Stimulated activated CD4-positive, alpha-beta T cell treated with anti-CD3 and anti-CD28 coated beads, Interleukin-2, amount 100 ng/mL, for 48 hours (primary cell): ENCODE measurements around the gene HBS1L.

Experiments
- DNase-seq, 2 donors: peaks; one replicate each; pipeline ENCODE4 v3.0.0-alpha.2; 2020

The HBS1L gene

DNA sequence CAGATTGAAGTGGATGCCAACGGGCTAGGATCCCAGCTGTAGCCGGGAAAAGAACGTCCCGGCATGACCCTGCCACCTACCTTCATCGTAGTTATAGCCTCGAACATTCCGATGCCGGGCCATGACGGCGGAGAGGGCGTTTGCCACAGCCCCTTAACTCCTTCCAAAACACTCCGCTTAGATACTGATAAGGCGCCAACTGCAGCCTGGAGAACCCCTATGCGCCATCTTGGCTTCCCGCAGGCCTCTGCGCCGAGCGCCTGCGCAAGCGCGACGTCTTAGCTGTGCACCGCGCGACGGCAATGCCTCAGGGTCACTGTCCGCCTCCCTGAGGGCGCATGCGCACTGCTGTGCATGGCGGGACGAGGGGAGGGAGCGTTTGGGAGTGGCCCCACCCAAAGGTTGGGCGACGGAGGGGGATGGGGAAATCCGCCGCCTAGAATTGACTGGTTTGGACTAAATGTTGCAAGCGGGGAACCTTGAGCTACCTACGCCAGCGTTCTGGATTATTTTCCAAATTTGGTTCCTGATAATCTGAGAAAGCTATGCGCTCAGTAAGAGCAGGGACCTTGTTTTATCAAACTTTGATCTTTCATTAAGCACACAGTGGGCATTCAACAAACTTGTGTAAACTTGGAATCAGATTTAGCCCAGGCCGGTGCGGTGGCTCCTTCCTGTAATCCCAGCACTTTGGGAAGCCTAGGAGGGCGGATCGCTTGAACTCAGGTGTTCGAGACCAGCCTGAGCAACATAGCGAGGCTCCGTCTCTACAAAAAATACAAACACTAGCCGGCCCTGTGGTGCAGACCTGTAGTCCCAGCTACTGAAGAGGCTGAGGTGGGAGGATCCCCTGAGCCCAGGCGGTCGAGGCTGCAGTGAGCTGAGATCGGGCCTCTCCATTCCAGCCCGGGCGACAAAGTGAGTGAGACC is at the start of gene HBS1L:
TSS of gene HBS1L (minus strand) at position 254 of the 930 bp plus-strand sequence. CDS start at position 123, 131 bp downstream.
- peak; percentile 96 for DNase-seq

DNA sequence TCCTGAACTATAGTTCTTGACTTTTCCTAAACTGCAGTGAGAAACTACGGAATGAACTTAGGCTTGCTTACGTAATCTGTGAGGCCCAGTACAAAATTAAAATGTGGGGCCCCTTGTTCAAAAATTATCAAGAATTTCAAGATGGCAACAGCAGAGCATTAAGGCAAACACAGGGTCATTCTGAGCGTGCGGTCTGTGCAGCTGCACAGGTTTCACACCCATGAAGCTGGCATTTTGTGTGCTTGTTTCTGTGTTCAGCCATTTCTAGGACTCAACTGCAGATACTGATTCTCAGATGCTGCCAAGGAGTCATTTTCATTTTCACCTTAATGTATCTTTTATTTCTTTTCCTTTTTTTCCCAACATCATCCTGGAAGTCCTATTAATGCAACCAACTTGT is 49.6 kb upstream of the HBS1L start:
- no peak for DNase-seq

DNA sequence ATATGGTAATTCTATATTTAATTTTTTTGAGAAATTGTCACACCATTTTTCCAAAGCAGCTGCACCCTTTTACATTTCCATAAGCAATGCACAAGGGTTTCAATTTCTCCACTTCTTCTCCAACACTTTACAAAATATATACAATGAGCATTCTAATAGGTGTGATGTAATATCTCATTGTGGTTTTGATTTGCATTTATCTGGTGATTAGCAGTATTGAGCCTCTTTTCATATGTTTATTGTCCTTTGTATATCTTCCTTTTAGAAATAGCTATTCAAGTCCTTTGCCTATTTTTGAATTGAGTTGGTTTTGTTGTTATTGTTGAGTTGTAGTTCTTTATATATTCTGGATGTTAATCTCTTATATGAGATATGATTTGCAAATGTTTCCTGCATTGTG is 47.6 kb upstream of the HBS1L start:
- DNase-seq, result no peak

DNA sequence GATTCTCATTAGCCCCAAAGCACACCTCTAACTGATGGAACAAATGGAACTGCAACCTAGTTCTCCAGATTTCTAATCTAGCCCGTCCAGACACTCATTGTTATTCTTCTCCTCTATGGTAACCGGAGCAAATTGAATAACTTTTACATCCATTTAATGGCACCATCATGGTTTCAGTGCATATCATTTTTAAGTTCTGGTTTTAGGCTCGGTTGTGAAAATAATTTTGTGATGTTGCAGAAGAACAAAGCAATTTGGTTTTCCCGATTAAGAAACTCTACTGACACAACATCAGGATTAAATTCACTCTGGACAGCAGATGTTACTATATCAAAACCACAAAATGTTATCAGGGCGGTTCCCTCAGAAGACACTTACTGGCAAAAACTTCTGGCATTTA is 42.5 kb upstream of the HBS1L start:
- no peak for DNase-seq

DNA sequence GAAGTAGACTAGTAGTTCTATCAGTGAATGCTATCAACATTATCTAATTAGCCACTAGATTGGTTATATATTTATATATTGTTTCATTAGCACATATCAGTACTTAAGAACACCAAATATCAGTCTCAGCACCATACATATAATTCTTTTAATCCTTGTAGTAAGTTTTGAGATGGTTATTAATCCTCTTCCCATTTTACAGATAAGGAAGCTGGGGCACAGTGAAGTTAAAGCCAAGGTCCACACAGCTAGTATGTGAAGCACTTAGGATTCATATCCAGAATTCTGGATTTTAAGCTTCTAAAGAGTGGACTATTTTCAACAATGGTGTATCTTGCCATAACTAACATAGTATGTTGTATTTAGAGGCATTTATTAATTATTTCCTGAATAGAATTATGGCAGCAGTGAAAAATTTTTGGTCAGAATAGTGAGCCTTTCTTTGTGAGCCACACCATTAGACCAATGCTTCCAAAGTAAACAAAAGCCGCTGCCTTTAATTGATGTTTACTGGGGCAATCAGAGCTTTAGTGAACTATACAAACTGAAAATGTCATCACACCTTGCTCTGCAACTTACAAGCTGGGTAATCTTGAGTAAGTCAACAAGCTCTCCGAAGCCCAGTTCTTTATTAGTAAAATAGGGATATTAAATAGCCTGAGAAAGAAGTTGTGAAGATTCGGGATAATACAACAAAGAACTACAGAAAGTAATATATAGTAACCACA is 41.9 kb upstream of the HBS1L start:
- no peak for DNase-seq

DNA sequence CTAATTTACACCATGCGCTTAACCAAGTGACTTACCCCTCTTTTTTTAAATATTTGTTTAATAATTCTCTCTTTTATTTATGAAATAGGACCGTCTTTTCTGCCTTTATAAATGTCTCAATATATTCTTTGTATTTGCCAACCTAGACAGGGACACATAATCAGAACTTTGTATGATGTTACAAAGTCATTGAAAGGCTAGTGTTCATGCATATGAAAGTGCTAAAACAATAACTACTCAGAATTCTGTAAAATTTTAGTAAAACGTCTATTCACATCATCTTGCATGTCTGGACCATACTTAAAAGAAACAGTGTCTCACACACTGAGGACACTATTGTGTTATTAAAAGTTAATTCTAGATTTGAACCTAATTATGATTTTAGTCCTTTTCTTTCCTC is 41.1 kb upstream of the HBS1L start:
- no peak for DNase-seq

DNA sequence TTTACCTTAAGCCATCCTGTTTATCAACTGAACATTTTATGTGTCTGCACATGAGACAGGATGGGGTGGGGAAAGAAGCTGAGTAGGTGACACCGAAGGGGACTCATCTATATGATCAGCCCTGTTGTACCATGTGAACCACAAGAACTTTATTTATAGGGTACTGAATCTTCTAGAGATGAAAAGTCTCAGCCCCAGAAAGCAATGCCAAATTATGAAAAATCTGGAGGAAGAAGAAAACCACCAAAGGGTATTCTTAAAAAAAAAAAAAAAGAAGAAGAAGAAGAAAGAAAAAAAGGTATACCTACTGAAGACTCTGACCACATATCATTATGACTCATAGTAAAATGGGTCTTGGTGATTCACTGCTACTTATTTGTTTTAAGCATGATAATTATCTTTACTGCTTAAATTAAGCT is 39.8 kb upstream of the HBS1L start:
- no peak for DNase-seq

DNA sequence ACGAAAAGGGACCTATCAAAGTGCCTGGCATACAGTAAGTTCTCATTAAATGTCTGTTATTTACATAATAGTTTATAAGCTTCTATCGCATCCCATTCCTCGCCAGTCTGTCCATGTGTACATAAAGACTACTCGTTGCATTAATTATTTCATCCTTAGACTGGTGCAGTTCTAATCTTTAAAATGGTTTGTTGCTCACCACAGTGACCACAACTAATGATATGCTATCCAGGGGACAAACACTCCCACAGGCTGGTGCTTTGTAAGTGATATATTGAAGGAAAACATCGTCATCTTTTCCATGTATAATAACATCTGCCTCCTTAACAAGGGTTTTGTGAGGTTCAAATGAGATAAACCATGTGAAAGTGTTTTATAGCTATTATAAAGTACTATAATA is 39.0 kb upstream of the HBS1L start:
- no peak for DNase-seq

DNA sequence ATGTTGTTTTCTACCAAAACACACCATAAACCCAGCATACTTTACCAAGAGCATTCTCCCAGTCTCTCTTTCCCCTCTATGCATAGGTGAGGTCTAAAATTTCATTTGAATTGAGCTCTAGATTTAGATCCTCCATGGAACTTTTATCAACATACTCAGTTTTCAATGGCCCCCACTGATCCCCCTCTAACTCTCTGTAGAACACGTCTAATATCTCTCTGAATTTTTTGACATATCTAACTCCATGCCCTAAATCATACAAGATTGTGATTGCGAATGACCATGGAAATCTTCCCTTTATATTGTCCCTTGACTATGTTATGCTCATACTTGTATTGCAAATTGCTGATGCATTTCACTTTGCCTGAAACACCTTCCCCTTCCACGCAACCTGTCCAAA is 38.1 kb upstream of the HBS1L start:
- DNase-seq, result no peak

DNA sequence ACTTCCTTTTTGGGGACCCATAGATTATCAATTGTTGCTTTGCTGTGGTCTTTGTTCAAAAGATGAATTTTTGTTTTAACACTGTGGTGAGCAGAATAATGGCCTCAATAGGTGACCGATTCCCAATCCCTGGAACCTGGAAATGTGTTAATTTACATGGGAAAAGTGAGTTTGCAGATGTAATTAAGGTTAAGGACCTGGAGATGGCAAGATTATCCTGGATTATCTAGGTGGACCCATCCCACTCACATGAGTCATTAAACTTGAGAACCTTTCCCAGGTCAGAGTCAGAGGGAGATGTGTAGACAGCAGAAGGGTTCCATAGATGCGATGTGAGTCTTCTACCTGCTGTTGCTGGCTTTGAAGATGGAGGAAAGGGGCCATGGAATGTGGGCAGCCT is 36.2 kb upstream of the HBS1L start:
- no peak for DNase-seq

DNA sequence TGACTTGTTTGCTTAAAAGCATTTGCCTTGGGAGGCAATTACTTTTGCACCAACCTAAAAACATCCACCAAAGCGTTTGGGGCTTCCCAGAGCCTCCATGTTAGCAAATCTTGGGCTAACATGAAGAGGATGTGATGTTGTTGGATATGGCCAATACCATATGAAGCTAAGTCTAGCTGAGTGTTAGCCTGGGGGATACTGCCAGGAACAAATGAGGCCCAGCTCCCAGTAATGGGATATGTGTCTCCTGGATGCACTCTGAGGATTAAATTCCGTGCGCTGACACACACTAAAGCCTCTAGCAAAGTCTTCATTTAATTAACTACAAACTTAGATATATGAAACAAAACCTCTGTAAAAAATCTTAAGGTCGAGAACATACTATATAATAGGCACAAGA is 35.3 kb upstream of the HBS1L start:
- no peak for DNase-seq

DNA sequence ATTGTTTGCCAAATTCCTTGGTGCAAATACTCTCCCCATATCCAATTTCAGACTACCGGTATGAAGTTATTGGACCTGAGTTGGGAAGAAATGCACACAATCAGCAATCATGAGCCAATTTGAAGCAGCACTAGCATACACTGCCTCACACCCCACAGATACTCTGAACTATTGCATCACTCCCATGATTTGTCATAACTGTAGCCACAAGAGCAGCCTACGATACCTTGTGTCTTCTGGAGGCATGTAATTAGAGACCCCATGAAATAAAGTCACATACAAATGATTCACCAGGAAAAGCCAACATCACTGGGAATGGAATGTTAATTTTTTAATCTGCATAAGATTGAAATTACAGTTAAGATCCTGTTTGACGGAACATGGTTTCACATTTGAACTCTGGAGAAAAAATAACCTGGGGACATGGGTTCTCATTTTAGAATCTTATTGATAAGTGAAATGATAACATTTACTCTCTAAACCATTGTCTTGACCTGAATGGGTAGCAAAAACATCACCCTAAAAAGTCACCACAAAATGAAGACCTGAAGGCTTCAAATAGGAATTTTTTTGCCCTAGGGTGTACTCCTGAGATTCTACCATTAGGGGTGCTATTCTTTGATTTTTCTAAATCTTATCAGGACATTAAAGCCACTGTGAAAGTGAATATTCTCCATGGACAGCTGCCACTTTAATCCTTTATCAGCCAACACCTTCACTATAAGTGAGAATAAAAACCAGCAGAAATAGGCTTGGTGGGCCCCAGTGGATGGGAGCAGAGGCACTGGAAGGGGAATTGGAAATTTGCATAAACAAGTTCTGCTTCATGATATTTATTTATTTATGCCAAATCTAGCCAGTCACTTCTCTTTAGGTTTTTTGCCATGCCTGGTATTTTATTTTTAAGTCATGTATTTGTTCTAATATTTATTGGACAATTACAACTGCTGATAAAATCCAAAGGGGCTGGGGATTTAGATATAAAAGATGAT is 34.5 kb upstream of the HBS1L start:
- DNase-seq, result no peak

DNA sequence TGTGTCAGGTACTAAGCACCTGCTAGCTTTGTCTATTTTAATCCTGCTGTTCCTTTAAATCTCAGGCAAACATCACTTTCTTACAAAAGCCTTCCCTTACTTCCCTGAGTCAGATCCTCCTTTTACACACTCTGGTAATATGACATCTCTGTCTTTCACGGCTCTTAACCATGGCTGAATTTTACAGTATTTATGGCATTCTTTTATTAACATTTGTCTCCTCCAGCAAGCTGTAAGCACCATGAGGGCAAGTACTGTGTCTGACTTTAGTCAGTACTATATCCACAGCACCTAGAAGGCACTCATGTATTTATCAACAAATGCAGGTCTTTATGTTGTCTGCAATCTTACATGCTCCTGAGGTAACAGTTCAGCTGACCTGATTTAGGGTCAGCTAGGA is 33.7 kb upstream of the HBS1L start:
- DNase-seq, result no peak

DNA sequence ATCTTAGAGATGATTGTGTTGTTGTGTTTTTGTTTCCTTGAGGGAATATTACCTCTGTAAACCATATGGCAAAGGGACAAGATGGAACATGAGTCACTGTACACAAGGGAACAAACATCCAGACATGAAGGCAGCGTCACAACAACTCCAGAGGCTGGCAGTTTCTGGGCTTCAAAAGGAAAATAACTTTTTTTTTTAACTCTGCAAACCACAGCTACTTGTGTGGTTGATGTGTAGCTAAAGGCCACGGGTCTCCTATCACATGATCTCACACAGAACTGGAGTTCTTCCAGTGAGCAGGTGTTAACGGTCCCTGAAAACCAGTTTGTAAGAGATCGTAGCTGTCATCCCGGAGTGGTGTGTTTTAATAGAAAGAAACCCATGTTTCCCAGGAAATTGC is 33.2 kb upstream of the HBS1L start:
- no peak for DNase-seq

DNA sequence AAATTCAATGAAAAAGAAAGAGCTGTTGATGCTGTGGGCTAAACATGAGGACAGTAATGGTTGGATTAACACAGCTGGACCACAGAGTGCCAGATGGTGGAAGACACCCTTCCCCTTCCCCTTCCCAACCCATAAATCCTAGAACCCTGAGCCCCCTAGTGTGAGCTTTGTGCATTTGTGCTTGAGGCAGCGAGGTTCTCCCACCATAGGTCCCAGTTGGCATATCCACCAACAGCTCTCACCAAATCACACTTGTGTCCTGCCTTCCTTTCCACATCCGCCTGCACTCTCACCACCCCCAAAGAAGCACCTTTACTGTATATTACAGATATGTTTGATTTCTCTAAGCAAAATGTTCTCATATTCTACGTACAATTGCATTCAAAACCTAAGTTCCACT is 32.8 kb upstream of the HBS1L start:
- no peak for DNase-seq

DNA sequence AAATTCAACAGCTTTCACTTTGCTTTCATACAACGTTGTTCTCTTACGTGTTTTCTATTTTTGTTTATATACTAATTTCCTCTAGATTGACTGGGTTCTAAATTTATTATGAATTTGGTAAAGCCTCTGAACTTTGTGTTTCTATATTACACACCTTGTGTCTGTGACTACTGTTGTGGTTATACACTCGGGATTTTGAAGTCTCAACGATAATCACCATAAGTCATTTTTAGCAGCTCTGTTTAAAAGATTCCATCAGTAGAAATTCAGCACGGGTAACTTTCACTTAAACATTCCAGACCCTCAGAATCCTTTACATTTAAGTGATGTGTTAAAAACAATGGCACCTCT is 31.8 kb upstream of the HBS1L start:
- DNase-seq, result no peak

DNA sequence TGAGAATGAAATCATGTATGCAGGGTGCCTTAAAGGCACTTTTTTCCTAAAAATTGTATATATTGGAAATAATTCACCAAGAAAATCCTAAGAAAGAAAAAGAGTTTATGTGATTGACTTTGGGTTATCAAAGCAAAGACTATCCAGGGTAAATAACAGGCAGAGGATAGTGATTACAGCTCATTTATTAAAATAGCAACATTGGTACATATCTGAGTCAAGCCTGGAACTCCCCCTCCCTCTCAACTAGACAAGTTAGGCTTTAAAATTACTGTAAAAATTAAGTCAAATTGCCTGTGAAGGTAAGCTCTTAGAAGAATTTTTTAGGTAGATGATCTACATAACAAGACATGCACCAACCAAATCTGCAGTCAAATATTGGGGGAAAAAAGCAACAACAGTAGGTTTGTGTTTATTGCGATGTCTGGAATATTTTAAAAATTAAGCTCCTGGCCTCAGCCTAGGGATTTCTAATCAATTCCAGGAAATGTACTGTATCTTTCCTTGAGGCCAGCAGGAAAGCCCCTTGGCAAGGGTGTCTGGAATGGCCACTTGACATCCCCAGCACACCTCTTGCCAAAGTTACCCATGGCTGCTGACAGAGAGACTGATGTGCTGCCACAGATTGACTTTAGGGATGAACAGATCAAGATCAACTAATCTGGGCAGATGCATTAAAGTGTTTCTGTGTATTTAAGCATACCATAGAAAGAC is 31.2 kb upstream of the HBS1L start:
- no peak for DNase-seq

DNA sequence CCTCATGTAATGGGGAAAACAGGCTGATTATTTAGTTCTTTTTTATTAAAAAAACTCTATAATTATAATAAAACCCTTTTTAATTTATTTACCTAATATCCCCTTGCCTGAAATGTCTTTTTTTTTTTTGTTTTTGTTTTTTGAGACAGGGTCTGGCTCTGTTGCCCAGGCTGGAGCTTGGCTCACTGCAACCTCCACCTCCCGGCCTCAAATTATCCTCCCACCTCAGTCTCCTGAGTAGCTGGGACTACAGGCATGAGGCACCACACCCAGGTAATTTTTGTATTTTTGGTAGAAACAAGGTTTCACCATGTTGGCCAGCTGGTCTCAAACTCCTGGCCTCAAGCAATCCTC is 30.3 kb upstream of the HBS1L start:
- no peak for DNase-seq

DNA sequence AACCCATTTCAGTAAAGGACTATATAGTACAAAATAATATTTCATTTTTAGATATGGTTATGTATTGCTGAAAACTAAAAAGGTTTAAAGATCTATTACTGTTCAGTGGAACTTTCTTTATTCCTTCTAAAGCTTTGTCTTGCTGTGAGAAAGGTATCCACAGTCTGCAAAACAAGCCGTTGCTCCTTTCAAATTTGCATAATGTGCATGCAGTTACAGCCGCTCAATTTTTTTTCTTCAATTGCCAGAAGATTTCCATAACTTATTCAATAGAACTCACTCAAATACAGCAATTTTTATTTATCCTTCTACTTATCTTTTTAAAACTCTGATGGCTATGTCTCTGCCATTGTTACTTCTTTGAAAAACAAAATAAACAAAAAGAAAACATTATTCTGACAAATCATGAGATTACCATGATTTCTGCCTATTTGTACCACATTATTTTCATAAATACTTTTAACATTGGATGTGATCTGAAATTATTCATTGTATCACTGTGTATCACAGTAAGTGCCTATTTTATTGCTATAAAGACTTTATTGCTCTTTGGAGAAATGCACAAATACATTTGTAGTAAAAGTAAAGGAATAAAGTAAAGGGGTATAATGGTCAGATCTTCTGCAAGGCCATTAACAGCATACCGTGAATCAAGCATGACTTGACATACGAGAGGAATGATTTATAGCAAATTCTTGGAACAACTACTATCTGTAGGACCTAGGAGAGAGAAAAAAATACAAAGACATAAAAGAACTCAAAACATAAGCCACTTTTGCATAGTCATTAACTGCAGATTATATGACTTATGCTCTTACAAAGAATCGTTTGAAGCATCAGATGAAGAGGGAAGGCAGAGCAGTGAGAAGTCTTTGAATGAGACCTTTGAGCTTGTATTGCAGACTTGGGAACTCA is 29.6 kb upstream of the HBS1L start:
- DNase-seq, result no peak

DNA sequence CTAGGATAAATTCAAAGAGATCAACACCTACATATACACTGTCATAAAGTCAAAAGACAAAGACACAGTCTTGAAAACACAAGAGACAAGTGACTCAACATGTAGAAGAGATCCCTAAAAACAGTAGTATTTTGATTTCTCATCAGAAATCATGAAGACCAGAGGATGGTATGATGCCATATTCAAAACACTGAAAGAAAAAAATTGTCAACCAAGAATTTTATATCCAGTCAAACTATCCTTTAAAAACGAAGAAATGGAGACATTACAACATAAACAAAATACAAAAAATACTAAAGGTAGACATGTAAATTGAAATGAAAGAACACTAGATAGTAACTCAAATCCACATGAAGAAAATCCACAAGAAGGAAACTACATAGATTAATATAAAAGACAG is 27.3 kb upstream of the HBS1L start:
- DNase-seq, result no peak

DNA sequence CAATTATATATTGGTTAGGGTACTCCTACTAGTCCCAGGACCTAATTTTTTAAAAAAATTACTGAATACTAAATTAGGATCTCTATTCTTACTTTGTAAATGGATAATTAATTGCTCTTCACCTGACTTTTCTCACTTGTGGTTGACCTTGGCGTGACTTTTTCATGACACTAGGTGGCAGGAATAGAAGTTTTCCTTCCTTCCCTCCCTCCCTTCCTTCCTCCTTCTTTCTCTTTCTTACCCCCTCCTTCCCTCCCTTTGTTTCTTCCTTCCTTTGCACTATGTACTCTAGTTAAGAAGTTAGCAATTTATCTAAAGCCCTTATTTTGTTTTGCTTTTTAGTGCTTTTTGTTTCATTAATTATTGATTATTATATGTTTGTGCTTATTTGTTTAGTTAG is 20.4 kb upstream of the HBS1L start:
- DNase-seq, result no peak
